NCI-H2081 (cell line): Measurements from ENCODE around the gene RCCD1.
"Not testable (repeated sequence)": the region's sequence is repeated elsewhere in the genome, so short reads cannot be mapped to it uniquely, and the experiment has no call there.

Experiments
- DNase-seq, 2 experiments: peaks; one replicate each; lab custom pipeline; 2025; lab: John Stamatoyannopoulos, UW

RCCD1 gene, protein sequence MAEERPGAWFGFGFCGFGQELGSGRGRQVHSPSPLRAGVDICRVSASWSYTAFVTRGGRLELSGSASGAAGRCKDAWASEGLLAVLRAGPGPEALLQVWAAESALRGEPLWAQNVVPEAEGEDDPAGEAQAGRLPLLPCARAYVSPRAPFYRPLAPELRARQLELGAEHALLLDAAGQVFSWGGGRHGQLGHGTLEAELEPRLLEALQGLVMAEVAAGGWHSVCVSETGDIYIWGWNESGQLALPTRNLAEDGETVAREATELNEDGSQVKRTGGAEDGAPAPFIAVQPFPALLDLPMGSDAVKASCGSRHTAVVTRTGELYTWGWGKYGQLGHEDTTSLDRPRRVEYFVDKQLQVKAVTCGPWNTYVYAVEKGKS

DNA sequence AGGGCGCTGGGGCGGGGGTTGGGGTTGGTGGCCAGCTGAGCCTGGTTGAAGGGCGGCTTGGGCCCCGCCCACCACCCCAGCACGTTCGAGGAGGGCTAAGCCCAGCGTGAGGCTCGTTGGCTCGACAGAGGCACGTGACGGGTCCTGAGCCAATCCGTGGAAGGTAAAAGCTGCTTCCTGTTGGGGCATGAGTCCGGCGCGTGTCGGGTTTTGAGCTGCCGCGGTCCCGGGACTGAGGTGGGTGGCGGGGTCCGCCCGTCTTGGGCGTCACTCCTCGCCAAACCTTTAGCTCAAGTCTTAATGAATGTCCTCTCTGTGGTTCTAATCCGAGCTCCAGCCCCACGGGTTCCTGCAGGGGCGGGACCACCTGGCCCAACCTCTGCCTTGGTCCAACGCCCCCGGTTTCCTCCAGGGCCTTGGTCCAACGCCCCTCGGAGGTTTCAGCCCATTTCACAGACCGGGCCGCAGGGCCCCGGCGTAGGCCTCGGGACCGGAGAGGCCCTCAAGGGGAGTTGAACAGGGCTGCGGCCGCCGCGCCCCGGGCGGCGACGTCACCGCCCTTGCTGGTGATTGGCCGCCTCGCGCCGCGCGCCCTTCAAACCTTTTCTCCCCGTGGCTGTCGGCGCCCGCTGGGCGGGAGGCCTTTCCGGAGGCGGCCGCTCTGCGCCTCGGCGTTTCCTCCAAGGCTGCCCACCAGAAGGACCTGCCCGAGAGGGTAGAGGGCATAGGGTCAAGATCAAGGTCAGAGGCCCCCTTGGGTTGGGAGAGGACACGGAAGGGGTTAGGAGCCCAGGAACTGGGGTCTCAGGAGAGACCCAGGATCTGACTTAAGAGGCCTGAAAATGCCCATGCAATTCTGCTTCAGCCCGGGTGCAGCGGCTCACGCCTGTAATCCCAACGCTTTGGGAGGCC lies at the start of gene RCCD1:
RCCD1 (plus strand) TSS at position 173 of the 912 bp plus-strand sequence. CDS start 1,851 bp downstream, outside the sequence.
- peak; percentile 93 to 95 for DNase-seq

- no peak for DNase-seq
Measured at GRCh38 chr15:90905306-90906180, 49.1 kb upstream of the RCCD1 start.

- no peak for DNase-seq
Measured at GRCh38 chr15:90906181-90906849, 48.4 kb upstream of the RCCD1 start.

DNA sequence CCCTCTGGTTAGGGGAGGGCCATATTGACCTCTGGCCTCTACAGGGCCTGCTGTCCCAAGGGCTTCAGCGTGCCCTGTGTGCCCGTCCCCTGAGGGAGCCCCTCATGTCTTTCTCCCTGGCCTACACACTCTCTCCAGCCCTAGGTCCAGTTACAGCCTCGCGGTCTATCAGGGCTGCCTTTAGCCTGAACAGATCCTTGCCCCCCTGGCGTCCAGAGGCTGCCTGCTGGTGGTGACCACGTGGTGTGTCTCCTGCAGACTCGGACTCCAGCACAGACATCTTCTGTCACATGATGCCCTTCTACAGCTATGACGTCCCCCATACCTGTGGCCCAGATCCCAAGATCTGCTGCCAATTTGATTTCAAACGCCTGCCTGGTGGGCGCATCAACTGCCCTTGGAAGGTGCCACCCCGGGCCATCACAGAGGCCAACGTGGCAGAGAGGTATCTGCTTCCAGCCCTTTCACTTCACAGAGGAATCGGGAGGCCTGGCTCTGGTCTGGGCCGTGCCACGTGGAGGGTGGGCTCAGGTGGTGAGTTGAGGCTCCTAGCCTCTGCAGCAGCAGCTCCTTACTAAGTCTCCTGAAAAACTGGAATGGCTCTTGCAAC lies 47.5 kb upstream of the RCCD1 start:
- DNase-seq = no peak

DNA sequence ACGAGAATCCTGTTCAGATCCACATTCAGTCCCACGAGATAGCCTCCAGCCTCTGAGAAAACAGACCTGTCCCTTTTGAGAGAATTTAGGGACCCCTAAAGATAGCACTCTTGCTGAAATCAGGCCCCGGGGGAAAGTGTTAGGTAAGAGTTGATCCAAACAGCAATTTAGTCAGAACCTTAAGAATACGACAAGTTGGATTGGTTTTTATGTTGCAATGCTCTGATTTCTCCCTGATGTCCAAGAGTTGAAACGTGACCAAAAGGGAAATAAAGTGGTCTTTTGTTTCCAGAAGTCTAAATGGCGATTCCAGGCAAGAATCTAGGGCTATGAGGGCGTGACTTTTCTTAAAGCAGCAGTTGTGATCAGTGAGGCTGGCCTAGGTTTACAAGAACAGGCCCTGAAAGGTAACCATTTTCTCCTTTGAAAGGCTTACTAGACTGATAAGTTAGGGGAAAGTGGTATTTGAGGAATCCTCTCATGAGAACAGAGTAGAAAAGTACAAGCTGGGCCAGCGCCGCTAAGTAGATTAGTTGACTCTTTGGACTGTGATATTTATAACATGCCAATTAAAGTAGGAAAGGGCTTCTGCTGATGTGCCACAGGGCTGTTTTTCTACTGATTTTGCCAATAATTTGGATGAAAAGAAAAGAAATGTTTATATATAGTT lies 46.7 kb upstream of the RCCD1 start:
- no peak for DNase-seq

GRCh38 chr15:90909449-90909848 lies 45.2 kb upstream of the RCCD1 start:
- DNase-seq = not testable (repeated sequence)

GRCh38 chr15:90909976-90910375 lies 44.7 kb upstream of the RCCD1 start:
- no peak for DNase-seq

DNA sequence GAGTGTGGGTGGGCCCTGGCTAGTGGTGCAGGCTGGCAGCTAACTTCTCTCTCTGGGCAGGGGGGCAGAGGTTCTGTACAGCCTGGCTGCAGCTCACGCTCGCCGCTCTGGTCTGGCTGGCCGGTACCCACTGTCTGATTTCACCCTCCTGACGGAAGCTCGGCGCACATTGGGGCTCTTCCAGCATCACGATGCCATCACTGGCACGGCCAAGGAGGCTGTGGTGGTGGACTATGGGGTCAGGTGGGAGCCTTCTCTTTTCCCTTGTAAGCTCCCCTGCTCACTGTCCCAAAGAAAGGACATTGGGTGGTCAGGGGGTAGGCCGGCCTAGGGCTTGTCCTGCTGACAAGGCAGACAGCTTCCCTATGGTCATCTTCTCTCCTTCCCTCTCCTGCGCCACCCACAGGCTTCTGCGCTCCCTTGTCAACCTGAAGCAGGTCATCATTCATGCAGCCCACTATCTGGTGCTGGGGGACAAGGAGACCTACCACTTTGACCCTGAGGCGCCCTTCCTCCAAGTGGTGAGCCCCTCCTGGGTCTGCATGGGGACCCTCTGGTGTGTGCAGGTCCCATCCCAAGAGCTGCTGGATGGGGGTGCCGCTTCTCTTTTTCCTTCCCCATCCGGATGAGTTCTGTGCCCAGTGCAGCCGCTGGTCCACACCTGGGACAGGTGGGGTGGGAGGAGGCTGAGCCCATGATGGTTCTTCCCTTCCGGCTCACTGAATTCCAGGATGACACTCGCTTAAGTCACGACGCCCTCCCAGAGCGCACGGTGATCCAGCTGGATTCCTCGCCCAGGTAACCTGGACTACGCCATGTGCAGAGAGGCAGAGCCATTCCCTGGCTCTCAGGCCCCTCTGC lies 44.0 kb upstream of the RCCD1 start:
- DNase-seq = no peak

DNA sequence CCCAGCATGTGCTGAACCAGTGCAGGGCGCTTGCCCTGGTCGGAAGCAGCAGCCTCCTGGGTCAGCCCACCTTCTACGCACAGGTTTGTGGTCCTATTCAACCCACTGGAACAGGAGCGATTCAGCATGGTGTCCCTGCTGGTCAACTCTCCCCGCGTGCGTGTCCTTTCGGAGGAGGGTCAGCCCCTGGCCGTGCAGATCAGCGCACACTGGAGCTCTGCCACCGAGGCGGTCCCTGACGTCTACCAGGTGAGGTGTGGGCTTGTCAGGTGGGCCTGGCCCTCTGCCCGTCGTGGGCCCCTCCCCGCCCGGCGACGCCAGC lies 43.4 kb upstream of the RCCD1 start:
- DNase-seq = no peak

DNA sequence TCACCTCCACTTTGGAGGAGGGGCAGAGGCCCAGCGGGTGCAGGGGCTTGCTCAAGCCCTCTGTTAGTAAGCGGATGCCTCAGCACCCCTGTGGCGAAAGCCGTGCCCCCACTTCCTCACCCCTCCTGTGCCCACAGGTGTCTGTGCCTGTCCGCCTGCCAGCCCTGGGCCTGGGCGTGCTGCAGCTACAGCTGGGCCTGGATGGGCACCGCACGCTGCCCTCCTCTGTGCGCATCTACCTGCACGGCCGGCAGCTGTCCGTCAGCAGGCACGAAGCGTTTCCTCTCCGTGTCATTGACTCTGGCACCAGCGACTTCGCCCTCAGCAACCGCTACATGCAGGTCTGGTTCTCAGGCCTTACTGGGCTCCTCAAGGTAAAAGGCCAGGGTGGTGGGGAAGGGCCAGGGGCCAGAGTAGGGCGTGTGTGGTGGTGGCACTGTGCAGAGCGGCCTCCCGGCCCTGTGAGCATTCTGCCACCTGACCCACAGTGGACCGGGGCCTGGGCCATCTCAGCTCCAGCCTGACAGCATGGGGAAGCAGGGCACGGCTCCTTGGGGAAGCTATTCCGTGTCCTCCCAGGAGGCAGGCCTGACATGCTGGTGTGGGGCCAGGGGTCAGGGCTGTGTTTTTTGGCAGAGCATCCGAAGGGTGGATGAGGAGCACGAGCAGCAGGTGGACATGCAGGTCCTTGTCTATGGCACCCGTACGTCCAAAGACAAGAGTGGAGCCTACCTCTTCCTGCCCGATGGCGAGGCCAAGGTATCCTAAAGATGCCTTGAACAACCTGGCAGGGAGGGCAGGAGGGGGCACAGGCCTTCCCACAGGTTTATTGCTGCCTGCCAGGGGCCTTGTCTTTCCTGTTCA lies 42.5 kb upstream of the RCCD1 start:
- DNase-seq = no peak

GRCh38 chr15:90912770-90913075 lies 42.0 kb upstream of the RCCD1 start:
- no peak for DNase-seq

- no peak for DNase-seq
Measured at GRCh38 chr15:90913398-90913944, 41.2 kb upstream of the RCCD1 start.

DNA sequence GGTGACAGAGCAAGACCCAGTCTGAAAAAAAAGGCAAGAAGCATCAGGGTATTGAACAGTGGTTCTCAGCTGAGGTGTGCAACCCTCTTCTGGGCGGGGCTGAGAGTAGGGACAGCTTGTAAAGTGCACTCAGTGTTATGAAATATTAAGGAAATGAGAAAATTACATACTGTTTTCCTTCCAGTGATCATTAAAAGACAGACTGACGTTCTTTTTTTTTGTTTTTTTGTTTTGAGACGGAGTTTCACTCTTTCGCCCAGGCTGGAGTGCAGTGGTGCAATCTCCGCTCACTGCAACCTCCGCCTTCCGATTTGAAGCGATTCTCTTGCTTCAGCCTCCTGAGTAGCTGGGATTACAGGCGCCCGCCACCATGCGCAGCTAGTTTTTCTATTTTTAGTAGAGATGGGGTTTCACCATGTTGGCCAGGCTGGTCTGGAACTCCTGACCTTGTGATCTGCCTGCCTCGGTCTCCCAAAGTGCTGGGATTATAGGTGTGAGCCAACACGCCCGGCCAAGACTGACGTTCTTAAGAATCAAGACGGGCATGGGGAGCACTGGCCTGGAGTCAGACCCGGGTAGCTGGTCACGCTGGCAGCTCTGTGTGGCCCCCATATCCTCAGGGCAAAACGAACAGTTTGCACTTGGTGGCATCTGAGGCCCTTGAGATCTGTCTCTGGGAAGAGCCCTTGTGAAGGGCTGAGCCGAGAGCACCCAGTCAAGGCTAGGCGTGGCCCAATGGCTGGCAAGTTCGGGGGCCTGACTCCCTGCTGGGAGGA lies 40.2 kb upstream of the RCCD1 start:
- DNase-seq = no peak

GRCh38 chr15:90915216-90915807 lies 39.4 kb upstream of the RCCD1 start:
- DNase-seq = no peak

- no peak for DNase-seq
Measured at GRCh38 chr15:90915808-90916440, 38.8 kb upstream of the RCCD1 start.

GRCh38 chr15:90916461-90916860 lies 38.2 kb upstream of the RCCD1 start:
- DNase-seq = no peak

DNA sequence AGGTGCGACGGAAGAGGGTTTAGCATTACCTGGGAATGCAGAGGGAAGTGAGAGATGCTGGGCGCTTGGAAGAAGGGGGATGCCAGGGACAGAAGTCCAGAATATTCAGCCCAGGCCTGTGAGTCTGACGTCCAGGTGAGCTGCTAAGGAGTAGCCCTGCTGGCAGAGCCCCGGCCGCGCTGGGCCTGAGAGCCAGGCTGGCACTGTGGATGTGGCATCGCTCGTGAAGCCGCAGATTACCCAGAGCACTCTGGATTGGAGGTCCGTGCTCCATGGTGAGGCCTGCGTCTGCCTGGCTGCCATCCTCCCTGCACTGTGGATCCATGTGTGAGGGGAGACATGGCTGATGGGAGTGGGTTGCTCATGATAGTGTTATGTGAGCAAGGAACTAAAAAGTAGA lies 37.1 kb upstream of the RCCD1 start:
- DNase-seq = no peak
